Urinary bladder (tissue), 4 donors: ENCODE data around the gene RFTN1. TPM values are rescaled to one million over a fixed set of nuclear protein-coding genes. Genes with fewer than 3 reads are reported as not detected.

Source experiments
- DNase-seq: peaks from one replicate; pipeline ENCODE4 v3.0.0-alpha.2; 2015; ENCODE audit errors: extremely low spot score
- H3K27ac ChIP-seq: one replicate; pipeline ENCODE4 v1.5.1; 2013; ENCODE audit warnings: low read depth, mild to moderate bottlenecking, moderate library complexity
- H3K36me3 ChIP-seq: one replicate; pipeline ENCODE4 v1.6.1; 2013; ENCODE audit warnings: mild to moderate bottlenecking, moderate library complexity; ENCODE audit not compliant: insufficient read depth
- H3K4me1 ChIP-seq: one replicate; pipeline ENCODE4 v1.6.1; 2013; ENCODE audit warnings: mild to moderate bottlenecking, moderate library complexity; ENCODE audit not compliant: insufficient read depth
- H3K4me3 ChIP-seq: one replicate; pipeline ENCODE4 v1.5.1; 2013; ENCODE audit warnings: low read depth, low read length
- WGBS: extraction: QIAGEN DNeasy Blood & Tissue Kit; methylation state at CpG from one replicate; pipeline ENCODE4 v1.1.7; 2013; 5-methylcytosine and 5-hydroxymethylcytosine counted together
- polyA plus RNA-seq: library from polyadenylated mRNA; stranded (reverse); fragments of 200-250 nt; gene quantifications from one replicate; pipeline ENCODE4 v1.2.3, GENCODE V29; 2013
- total RNA-seq: library from RNA; depleted of rRNA; stranded (reverse); fragments of >200 nt; gene quantifications from one replicate; pipeline ENCODE4 v1.2.3, GENCODE V29; 2014
- donor health status: healthy with polysubstance abuse.
- donor health status: healthy.

The RFTN1 gene
- total and polyA plus RNA-seq, 2 donors, result 26.3 to 26.7 TPM

GRCh38 chr3:16328124-16328523, 185.4 kb downstream of the RFTN1 start:
- Histone ChIP-seq H3K36me3 (no peaks in the 10 kb centered on the region), H3K27ac (no peak overlapping the region), H3K4me3 (no peak overlapping the region), H3K4me1 (no peaks in the 10 kb centered on the region)
- 96% methylated on average over 6 of the region's 6 CpGs for WGBS
- no peak for DNase-seq

GRCh38 chr3:16326724-16327349, 186.7 kb downstream of the RFTN1 start:
- WGBS, result 79% methylated on average over 15 of the region's 15 CpGs
- DNase-seq, result no peak

GRCh38 chr3:16325850-16326249, 187.6 kb downstream of the RFTN1 start:
- no peaks in the 10 kb centered on the region for H3K36me3 ChIP-seq
- H3K4me1 ChIP-seq, result no peaks in the 10 kb centered on the region
- 98% methylated on average over 4 of the region's 4 CpGs for WGBS
- no peak for DNase-seq
- H3K4me3 ChIP-seq, result no peak overlapping the region
- no peak overlapping the region for H3K27ac ChIP-seq

More at GRCh38 chr3:16326724-16327349, 186.7 kb downstream of the RFTN1 start:
- Histone ChIP-seq H3K4me3 (no peak overlapping the region), H3K4me1 (no peaks in the 10 kb centered on the region), H3K36me3 (no peaks in the 10 kb centered on the region), H3K27ac (no peak overlapping the region)

- H3K27ac ChIP-seq, result no peak overlapping the region
- WGBS, result 93% methylated on average over 4 of the region's 4 CpGs
- no peak overlapping the region for H3K4me3 ChIP-seq
- H3K36me3 ChIP-seq, result no peaks in the 10 kb centered on the region
- no peak for DNase-seq
- no peaks in the 10 kb centered on the region for H3K4me1 ChIP-seq
Observed at GRCh38 chr3:16323737-16324136, 189.8 kb downstream of the RFTN1 start.

GRCh38 chr3:16322189-16322588, 191.3 kb downstream of the RFTN1 start:
- Histone ChIP-seq H3K4me1 (no peaks in the 10 kb centered on the region), H3K4me3 (no peak overlapping the region), H3K27ac (no peak overlapping the region), H3K36me3 (no peaks in the 10 kb centered on the region)
- no peak for DNase-seq
- 89% methylated on average over 5 of the region's 5 CpGs for WGBS

GRCh38 chr3:16320711-16321110, 192.8 kb downstream of the RFTN1 start:
- no peak overlapping the region for H3K4me3 ChIP-seq
- H3K4me1 ChIP-seq, result no peaks in the 10 kb centered on the region
- no peak for DNase-seq
- no peaks in the 10 kb centered on the region for H3K36me3 ChIP-seq
- H3K27ac ChIP-seq, result no peak overlapping the region
- WGBS, result 96% methylated on average over 3 of the region's 3 CpGs

GRCh38 chr3:16319723-16320122, 193.8 kb downstream of the RFTN1 start:
- H3K4me3 ChIP-seq, result no peak overlapping the region
- no peaks in the 10 kb centered on the region for H3K36me3 ChIP-seq
- 95% methylated on average over 4 of the region's 4 CpGs for WGBS
- H3K4me1 ChIP-seq, result no peaks in the 10 kb centered on the region
- H3K27ac ChIP-seq, result no peak overlapping the region
- no peak for DNase-seq

GRCh38 chr3:16319307-16319706, 194.2 kb downstream of the RFTN1 start:
- Histone ChIP-seq H3K36me3 (no peaks in the 10 kb centered on the region), H3K4me3 (no peak overlapping the region), H3K4me1 (no peaks in the 10 kb centered on the region), H3K27ac (no peak overlapping the region)
- 74% methylated on average over 4 of the region's 4 CpGs for WGBS
- no peak for DNase-seq

- Histone ChIP-seq H3K36me3 (no peaks in the 10 kb centered on the region), H3K4me3 (no peak overlapping the region), H3K4me1 (no peaks in the 10 kb centered on the region), H3K27ac (no peak overlapping the region)
- 70% methylated on average over 7 of the region's 7 CpGs for WGBS
- no peak for DNase-seq
Observed at GRCh38 chr3:16318176-16318575, 195.3 kb downstream of the RFTN1 start.

- H3K4me3 ChIP-seq, result no peak overlapping the region
- no peaks in the 10 kb centered on the region for H3K36me3 ChIP-seq
- no peaks in the 10 kb centered on the region for H3K4me1 ChIP-seq
- WGBS, result 96% methylated on average over 6 of the region's 6 CpGs
- no peak overlapping the region for H3K27ac ChIP-seq
- no peak for DNase-seq
Observed at GRCh38 chr3:16317561-16317945, 195.9 kb downstream of the RFTN1 start.

- DNase-seq, result no peak
- H3K4me1 ChIP-seq, result no peaks in the 10 kb centered on the region
- H3K4me3 ChIP-seq, result no peak overlapping the region
- WGBS, result 89% methylated on average over 5 of the region's 5 CpGs
- H3K36me3 ChIP-seq, result no peaks in the 10 kb centered on the region
- H3K27ac ChIP-seq, result no peak overlapping the region
Observed at GRCh38 chr3:16316847-16317560, 196.5 kb downstream of the RFTN1 start.

- 90% methylated on average over 3 of the region's 3 CpGs for WGBS
- H3K4me3 ChIP-seq, result no peak overlapping the region
- no peak for DNase-seq
- H3K36me3 ChIP-seq, result no peaks in the 10 kb centered on the region
- H3K27ac ChIP-seq, result no peak overlapping the region
- H3K4me1 ChIP-seq, result no peaks in the 10 kb centered on the region
Observed at GRCh38 chr3:16316396-16316795, 197.1 kb downstream of the RFTN1 start.

GRCh38 chr3:16315623-16316022, 197.9 kb downstream of the RFTN1 start:
- 75% methylated on average over 7 of the region's 7 CpGs for WGBS
- H3K36me3 ChIP-seq, result no peaks in the 10 kb centered on the region
- no peaks in the 10 kb centered on the region for H3K4me1 ChIP-seq

GRCh38 chr3:16313886-16314645, 199.4 kb downstream of the RFTN1 start:
- Histone ChIP-seq H3K36me3 (no peaks in the 10 kb centered on the region), H3K4me3 (no peak overlapping the region), H3K4me1 (no peaks in the 10 kb centered on the region), H3K27ac (no peak overlapping the region)
- DNase-seq, result no peak
- 90% methylated on average over 5 of the region's 5 CpGs for WGBS

More at GRCh38 chr3:16315623-16316022, 197.9 kb downstream of the RFTN1 start:
- no peak for DNase-seq
- Histone ChIP-seq H3K4me3 (no peak overlapping the region), H3K27ac (no peak overlapping the region)
